K562 (cell line): ENCODE measurements around the gene LXN. TPM values are rescaled to one million over a fixed set of nuclear protein-coding genes. Genes with fewer than 3 reads are reported as not detected.
A peak's percentile ranks its signal among the peaks of the same experiment; 100 is the strongest.

Experiments
- CBFA2T3 ChIP-seq: fragments of 450-650 bp; IDR thresholded peaks from 2 replicates; pipeline ENCODE4 v1.6.1; 2017
- NR2C1 ChIP-seq, 2 experiments: fragments of 450-650 bp; IDR thresholded peaks; 2 replicates each; pipeline ENCODE4 v1.6.1; 2017; ENCODE audit warnings: mild to moderate bottlenecking in 2 of 2, antibody characterized with exemption in 1 of 2, inconsistent platforms in 1 of 2, missing compliant biosample characterization in 1 of 2, missing genetic modification characterization in 1 of 2
- PHB2 ChIP-seq: fragments of 450-650 bp; IDR thresholded peaks from 2 replicates; pipeline ENCODE4 v1.6.1; 2017; ENCODE audit warnings: low read depth
- PML ChIP-seq: IDR thresholded peaks from 2 replicates; pipeline ENCODE4 v1.6.1; 2012; ENCODE audit warnings: low read length, inconsistent platforms
- POLR2H ChIP-seq: IDR thresholded peaks from 2 replicates; pipeline ENCODE4 v1.6.1; 2016; ENCODE audit warnings: missing genetic modification characterization, low read depth, mild to moderate bottlenecking, control low read depth, missing compliant biosample characterization, moderate library complexity
- POLR3A ChIP-seq: IDR thresholded peaks from 2 replicates; pipeline ENCODE4 v1.6.1; 2011; ENCODE audit warnings: borderline replicate concordance, mild to moderate bottlenecking, moderate library complexity; ENCODE audit not compliant: insufficient read length, insufficient read depth; ENCODE audit errors: extremely low read depth
- ZNF165 ChIP-seq: fragments of 250-450 bp; sonication (Bioruptor Pico); IDR thresholded peaks from 2 replicates; pipeline ENCODE4 v1.4.0; 2020; ENCODE audit warnings: borderline replicate concordance
- ZNF407 ChIP-seq: fragments of 450-650 bp; IDR thresholded peaks from 2 replicates; pipeline ENCODE4 v1.6.1; 2016; ENCODE audit warnings: low read depth
- ZNF583 ChIP-seq: fragments of 250-450 bp; sonication (Bioruptor Pico); IDR thresholded peaks from 2 replicates; pipeline ENCODE4 v1.4.0; 2020
- ZNF668 ChIP-seq: fragments of 250-450 bp; sonication (Bioruptor Pico); IDR thresholded peaks from 2 replicates; pipeline ENCODE4 v1.8.0; 2022; ENCODE audit warnings: mild to moderate bottlenecking, inconsistent platforms
- polyA plus RNA-seq, 8 experiments: library from polyadenylated mRNA; depleted of rRNA in 4 of 8; stranded (reverse) in 5 of 8; unstranded in 3 of 8; fragments of >200 nt; fragmentation: Nextera tagmentation in 2 of 8; fragmentation: Illumina TruSeq in 1 of 8; extraction: Ambion mirVana in 2 of 8; extraction: Trizol in 1 of 8; gene quantifications; 2 replicates each; pipeline versions ENCODE4 v1.2.1 to v1.2.3, GENCODE V29; 2011 to 2014; ENCODE audit warnings: inconsistent platforms in 1 of 8, missing spikeins in 1 of 8
- total RNA-seq, 7 experiments: library from RNA; depleted of rRNA in 6 of 7; stranded (reverse); fragments of >200 nt in 6 of 7; fragmentation: Illumina TruSeq in 2 of 7; extraction: Trizol in 2 of 7; gene quantifications; 2 replicates each; pipeline versions ENCODE4 v1.2.1 to v1.2.3, GENCODE V29; 2011 to 2021; ENCODE audit warnings: low replicate concordance in 1 of 7

The LXN gene
- total and polyA plus RNA-seq, 9 of the 15 experiments (the other 6 are each of a cell fraction or from before 2014, with no cell fraction given): 0.08 to 0.13 TPM; not detected in 7

GRCh38 chr3:158642474-158643210, 29.8 kb downstream of the LXN start (continued):
- TF ChIP-seq POLR3A (no peak), PHB2 (no peak), CBFA2T3 (peak; percentile 2; the same call in 1 of the 2 replicates), ZNF165 (CRISPR knock-in tag) (no peak), ZNF407 (no peak), ZNF583 (CRISPR knock-in tag) (no peak), ZNF668 (CRISPR knock-in tag) (no peak), POLR2H (tag) (no peak), PML (0 out of 2 replicates have a peak, but pooled peaks have one; percentile 2), NR2C1 (IDR thresholded peaks at IDR 0.05) (0 out of 2 replicates have a peak, but pooled peaks have one; percentile 5), NR2C1 (tag; IDR thresholded peaks at IDR 0.05) (no peak)
